ENCODE results near the gene SYT3.

- TF ChIP-seq CTCF (IDR thresholded peaks at IDR 0.05) (no peak), POLR2A (IDR thresholded peaks at IDR 0.05) (no peak)
These were observed 14.6 kb downstream of the SYT3 start for GRCh38 chr19:50624949-50625600.
